Kidney (tissue), 14 donors: ENCODE data around the gene SGPL1. TPM values are rescaled to one million over a fixed set of nuclear protein-coding genes. Genes with fewer than 3 reads are reported as not detected.

Experiments used
- DNase-seq, 5 donors: peaks; one replicate each; pipeline ENCODE4 v3.0.0-alpha.2; 2013 to 2020
- FAIRE-seq: peaks from 2 replicates; lab custom pipeline; 2012; peaks lifted over from hg19 to GRCh38; lab: Jason Lieb, UNC
- H3K27ac ChIP-seq, 2 donors: one replicate each; pipeline ENCODE4 v1.7.0; 2013; ENCODE audit warnings: low read depth in 2 of 2, low read length in 2 of 2, inconsistent platforms in 1 of 2
- H3K27me3 ChIP-seq: one replicate; pipeline ENCODE4 v1.7.1; 2013; ENCODE audit warnings: low read length, inconsistent platforms; ENCODE audit not compliant: control insufficient read depth, insufficient read depth
- H3K36me3 ChIP-seq, 3 donors: one replicate each; pipeline versions ENCODE4 v1.7.0 to v1.7.1; 2013; ENCODE audit warnings: low read length in 3 of 3, control low read depth in 1 of 3, inconsistent platforms in 1 of 3; ENCODE audit not compliant: insufficient read depth in 3 of 3, control insufficient read depth in 2 of 3
- H3K4me1 ChIP-seq, 3 donors: one replicate each; pipeline versions ENCODE4 v1.7.0 to v1.7.1; 2013; ENCODE audit warnings: low read length in 3 of 3, inconsistent platforms in 1 of 3, low read depth in 1 of 3; ENCODE audit not compliant: control insufficient read depth in 2 of 3, insufficient read depth in 2 of 3
- H3K4me3 ChIP-seq, 3 donors: one replicate each; pipeline versions ENCODE4 v1.7.0 to v1.8.1; 2013; ENCODE audit warnings: low read length in 3 of 3, control low read depth in 1 of 3, inconsistent platforms in 1 of 3
- H3K9ac ChIP-seq, 3 donors: one replicate each; pipeline versions ENCODE4 v1.7.0 to v1.7.1; 2013; ENCODE audit warnings: low read length in 3 of 3, control low read depth in 1 of 3, inconsistent platforms in 1 of 3
- H3K9me3 ChIP-seq, 3 donors: one replicate each; pipeline versions ENCODE4 v1.7.0 to v1.7.1; 2013; ENCODE audit warnings: low read length in 3 of 3, control low read depth in 1 of 3, inconsistent platforms in 1 of 3; ENCODE audit not compliant: control insufficient read depth in 2 of 3, insufficient read depth in 1 of 3
- intact Hi-C: fragments of 100-400 bp; cut with DNase I; formaldehyde crosslinking; loops from one replicate; pipeline ENCODE4 v1.11.1; 2022
- polyA plus RNA-seq: library from polyadenylated mRNA; stranded (reverse); fragments of 350-450 nt; fragmentation: Illumina TruSeq; extraction: RNeasy Lipid Tissue Mini Kit (QIAGEN cat#74804); gene quantifications from one replicate; pipeline ENCODE4 v1.2.3, GENCODE V29; 2014; ENCODE audit warnings: low read depth, low replicate concordance; ENCODE audit not compliant: insufficient read depth
- total RNA-seq: library from RNA; stranded (reverse); fragmentation: NEBNext Ultra II Directional; extraction: Animal tissue kit (Norgen Biotek cat#: 25700); gene quantifications from one replicate; pipeline ENCODE4 v1.2.1, GENCODE V29; 2021
- TF ChIP-seq, protein P1 (sequence below): IDR thresholded peaks from 3 replicates; pipeline ENCODE4 v1.5.1; 2012; ENCODE audit warnings: mild to moderate bottlenecking, moderate library complexity, borderline replicate concordance; ENCODE audit not compliant: insufficient read depth; ENCODE audit errors: extremely low read depth
- donor health status: control.
- donor health status: control.
- donor health status: control.
- donor health status: control.
- donor health status: control.
- donor health status: DM: yes; HTN: yes; CAD: no.
- donor health status: Normal renal cell carcinoma (clear cell type).

SGPL1 gene
- total and polyA plus RNA-seq, 2 donors from 2014 or later, result 13.5 to 105 TPM

DNA sequence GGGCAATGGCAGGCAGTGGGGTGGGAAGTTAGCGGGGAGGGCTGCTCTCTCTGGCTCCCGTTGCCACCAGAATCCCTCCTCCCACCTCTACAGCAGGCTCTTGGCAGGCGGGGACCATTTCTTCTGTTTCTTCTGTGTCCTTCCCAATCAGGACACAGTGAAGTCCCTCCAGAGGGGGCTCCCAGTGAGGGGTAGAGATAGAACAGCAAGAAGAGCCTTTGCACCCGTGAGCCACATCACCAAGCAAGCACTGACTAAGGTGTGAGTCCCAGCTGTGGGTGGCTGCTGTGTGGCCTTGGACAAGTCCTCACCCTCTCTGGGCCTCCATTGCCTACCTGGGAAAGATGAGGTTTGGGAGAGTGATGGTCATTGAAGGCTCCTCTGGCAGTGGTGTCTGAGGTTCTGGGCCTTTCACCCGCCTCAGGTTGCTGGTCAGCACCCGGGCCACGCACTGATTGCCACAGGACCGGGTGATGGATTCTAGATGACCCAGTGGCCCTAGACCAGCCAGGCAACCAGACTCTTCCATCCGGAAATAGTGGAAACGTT, 98.6 kb downstream of the SGPL1 start:
- H3K4me1 ChIP-seq, result no peaks in the 10 kb centered on the region
- intact Hi-C loops, result loop anchor here (10.0 kb wide), 1 partner anchor 370 kb away; no protein-coding TSS in a partner anchor
- no peak overlapping the region for H3K27ac ChIP-seq
- TF ChIP-seq, protein P1, sequence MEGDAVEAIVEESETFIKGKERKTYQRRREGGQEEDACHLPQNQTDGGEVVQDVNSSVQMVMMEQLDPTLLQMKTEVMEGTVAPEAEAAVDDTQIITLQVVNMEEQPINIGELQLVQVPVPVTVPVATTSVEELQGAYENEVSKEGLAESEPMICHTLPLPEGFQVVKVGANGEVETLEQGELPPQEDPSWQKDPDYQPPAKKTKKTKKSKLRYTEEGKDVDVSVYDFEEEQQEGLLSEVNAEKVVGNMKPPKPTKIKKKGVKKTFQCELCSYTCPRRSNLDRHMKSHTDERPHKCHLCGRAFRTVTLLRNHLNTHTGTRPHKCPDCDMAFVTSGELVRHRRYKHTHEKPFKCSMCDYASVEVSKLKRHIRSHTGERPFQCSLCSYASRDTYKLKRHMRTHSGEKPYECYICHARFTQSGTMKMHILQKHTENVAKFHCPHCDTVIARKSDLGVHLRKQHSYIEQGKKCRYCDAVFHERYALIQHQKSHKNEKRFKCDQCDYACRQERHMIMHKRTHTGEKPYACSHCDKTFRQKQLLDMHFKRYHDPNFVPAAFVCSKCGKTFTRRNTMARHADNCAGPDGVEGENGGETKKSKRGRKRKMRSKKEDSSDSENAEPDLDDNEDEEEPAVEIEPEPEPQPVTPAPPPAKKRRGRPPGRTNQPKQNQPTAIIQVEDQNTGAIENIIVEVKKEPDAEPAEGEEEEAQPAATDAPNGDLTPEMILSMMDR, result no peak
- H3K9ac ChIP-seq, result no peak overlapping the region
- H3K27me3 ChIP-seq, result no peaks in the 10 kb centered on the region
- no peaks in the 10 kb centered on the region for H3K9me3 ChIP-seq
- no peak for FAIRE-seq
- no peaks in the 10 kb centered on the region for H3K36me3 ChIP-seq
- H3K4me3 ChIP-seq, result no peak overlapping the region
- DNase-seq, result peak in 1 of 5 donors; percentile 34

DNA sequence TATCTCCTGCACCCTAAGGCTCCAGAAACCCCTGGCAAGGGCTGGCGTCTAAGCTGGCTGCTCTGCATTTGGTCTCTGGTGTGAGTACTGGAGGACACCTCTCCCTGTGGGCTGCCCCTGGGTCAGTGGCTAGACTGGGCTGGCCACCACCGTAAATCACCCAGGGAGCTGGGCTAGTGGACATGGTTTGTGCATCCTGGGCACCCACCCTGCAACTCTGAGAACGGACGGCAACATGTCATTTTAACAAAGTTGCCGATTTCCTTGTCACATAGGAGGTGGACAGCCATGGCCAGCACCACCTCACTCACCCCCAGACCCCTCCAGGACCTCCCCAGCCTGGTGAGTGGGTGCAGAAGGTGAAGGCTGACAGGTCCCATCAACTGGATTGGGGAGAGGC, 99.5 kb downstream of the SGPL1 start:
- DNase-seq (peak in 1 of 5 donors; percentile 39), FAIRE-seq (no peak)
- H3K36me3 ChIP-seq, result no peaks in the 10 kb centered on the region
- H3K9ac ChIP-seq, result no peak overlapping the region
- H3K9me3 ChIP-seq, result no peaks in the 10 kb centered on the region
- H3K27ac ChIP-seq, result no peak overlapping the region
- TF ChIP-seq, protein P1, result no peak
- no peak overlapping the region for H3K4me3 ChIP-seq
- intact Hi-C loops, result loop anchor here (10.0 kb wide), 1 partner anchor 370 kb away; no protein-coding TSS in a partner anchor
- no peaks in the 10 kb centered on the region for H3K27me3 ChIP-seq
- no peaks in the 10 kb centered on the region for H3K4me1 ChIP-seq

DNA sequence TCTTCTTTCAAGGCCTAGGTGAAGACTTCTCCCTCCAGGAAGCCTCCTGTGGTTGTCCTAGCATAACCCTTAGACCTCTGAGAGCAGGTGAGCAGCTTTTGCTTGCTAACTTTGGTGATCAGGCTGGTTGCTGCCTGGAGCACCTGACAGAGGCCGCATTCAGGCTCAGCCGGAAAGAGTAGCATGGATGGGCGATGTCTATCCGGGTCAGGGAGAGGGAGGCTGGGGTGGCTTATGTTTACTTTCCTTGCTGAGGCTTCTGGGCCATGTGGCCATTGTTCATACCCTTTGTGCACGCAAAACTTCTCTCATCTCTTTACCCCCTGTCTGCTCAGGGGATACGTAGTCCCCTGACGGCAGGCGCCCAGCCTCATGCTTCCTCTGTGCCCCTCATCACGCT, 100.1 kb downstream of the SGPL1 start:
- no peak overlapping the region for H3K9ac ChIP-seq
- intact Hi-C loops, result loop anchor here (10.0 kb wide), 1 partner anchor 369 kb away; no protein-coding TSS in a partner anchor
- H3K36me3 ChIP-seq, result no peaks in the 10 kb centered on the region
- TF ChIP-seq, protein P1, result no peak
- FAIRE-seq (no peak), DNase-seq (peak in 1 of 5 donors; percentile 12)
- H3K27ac ChIP-seq, result no peak overlapping the region
- H3K9me3 ChIP-seq, result no peaks in the 10 kb centered on the region
- no peaks in the 10 kb centered on the region for H3K4me1 ChIP-seq
- no peaks in the 10 kb centered on the region for H3K27me3 ChIP-seq
- no peak overlapping the region for H3K4me3 ChIP-seq
